ENCODE measurements around the gene ASRGL1.
"Not testable (repeated sequence)": the region's sequence is repeated elsewhere in the genome, so short reads cannot be mapped to it uniquely, and the experiment has no call there.

The ASRGL1 gene

DNA sequence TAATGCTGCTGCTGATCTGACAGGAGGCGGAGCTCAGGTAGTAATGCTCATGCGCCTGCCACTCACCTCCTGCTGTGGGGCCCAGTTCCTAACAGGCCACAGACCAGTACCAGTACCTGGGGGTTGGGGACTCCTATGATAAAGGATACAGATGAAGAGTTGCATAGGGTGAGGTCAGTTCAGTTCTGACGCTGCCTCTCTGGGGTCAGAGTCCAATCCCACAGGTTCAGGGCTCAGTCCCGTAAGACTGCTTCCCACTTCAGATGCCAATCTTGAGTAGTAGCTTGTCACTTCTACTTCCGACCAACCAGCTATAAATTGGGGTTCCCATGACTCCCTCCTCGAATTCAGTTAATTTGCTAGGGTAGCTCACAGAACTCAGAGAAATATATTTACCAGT is 8.6 kb downstream of the ASRGL1 start:
- in situ Hi-C loops (cut with MboI; ENCODE audit: low sequenced_read_pairs) = no loop called here

DNA sequence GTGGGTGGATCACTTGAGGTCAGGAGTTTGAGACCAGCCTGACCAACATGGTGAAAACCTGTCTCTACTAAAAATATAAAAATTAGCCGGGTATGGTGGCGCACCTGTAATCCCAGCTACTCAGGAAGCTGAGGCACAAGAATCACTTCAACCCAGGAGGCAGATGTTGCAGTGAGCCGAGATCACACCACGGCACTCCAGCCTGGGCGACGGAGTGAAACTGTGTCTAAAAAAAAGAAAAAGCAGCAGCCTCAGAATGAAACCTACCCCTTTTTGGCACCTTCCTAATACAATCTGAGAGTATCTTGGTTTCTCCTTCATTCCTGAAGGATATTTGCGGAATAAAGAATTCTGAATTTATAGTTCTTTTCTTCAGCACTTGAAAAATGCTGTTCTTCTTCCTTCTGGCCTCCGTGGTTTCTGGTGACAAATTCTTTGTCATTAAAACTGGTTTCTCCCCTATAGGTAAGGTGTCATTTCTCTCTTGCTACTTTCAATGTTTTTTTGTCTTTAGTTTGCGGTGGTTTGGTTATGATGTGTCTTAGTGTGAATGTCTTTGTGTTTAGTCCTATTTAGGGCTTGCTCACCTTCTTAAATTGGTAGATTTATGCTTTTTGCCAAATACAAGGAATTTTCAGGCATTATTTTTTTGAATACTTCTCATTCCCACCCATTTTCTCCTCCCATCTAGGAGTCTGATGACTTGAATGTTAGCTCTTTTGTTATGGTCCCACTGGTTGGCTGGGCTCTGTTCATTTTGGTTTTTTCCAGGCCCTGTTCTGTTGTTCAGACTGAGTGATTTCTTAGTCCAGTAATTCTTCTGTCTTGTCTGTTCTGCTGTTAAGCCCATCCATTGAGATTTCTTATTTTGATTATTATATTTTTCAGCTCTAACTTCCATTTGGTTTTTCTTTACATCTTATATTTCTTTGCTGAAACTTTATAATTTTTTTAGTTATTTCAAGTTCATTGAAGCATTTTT is 15.4 kb downstream of the ASRGL1 start:
- in situ Hi-C loops (cut with MboI; ENCODE audit: low sequenced_read_pairs) = no loop called here

DNA sequence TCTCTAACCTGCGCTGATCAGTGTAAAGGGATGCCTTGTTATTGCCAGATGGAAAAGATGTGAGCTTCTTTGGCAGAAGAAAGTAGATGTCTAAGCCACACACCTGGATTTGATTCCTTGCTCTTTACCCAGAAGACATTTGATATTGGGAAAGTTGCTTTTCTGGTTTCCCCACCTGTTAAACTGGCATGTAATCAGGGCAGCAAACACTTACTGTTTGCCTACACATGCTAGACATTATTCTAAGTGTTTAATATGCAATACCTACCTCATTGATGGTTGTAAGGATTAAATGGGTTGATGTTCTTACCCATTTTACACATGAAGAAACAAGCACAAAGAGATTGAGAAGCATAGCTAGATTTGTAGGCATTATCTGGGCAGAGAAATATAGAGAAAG is 16.6 kb downstream of the ASRGL1 start:
- in situ Hi-C loops (cut with MboI; ENCODE audit: low sequenced_read_pairs) = no loop called here

DNA sequence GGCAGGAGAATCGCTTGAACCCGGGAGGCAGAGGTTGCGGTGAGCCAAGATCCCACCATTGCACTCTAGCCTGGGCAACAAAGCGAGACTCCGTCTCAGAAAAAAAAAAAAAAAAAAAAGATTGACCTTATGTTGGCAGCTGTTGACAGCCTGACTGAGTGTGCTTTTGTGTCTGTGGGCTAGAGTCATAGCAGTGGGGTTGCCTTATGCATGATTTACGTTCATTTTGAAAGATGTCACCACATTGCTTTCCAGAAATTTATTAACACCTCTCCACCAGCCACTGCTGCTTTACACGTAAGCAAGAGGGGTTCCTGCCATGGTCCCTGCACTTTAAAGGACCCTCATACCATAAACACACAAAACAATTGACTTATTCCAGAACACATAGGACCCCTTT is 21.0 kb downstream of the ASRGL1 start:
- in situ Hi-C loops (cut with MboI; ENCODE audit: low sequenced_read_pairs) = no loop called here

DNA sequence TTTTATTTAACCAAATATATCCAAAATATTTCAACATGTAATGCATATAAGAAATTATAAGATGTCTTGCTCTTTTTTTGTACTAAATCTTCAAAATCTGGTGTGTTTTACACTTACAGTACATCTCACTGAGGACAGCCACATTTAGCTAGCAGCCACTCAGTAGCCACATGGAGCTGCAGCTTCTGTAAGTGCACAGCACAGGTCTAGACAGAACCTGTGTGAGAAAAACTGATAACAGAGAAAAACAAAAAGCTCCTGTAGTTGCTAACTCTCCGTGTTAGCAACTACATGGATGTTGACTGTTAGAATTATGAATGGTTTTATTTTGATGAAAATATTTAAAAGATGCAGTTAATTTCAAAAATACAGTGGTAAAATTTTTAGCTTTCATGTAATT is 22.2 kb downstream of the ASRGL1 start:
- in situ Hi-C loops (cut with MboI; ENCODE audit: low sequenced_read_pairs) = no loop called here

DNA sequence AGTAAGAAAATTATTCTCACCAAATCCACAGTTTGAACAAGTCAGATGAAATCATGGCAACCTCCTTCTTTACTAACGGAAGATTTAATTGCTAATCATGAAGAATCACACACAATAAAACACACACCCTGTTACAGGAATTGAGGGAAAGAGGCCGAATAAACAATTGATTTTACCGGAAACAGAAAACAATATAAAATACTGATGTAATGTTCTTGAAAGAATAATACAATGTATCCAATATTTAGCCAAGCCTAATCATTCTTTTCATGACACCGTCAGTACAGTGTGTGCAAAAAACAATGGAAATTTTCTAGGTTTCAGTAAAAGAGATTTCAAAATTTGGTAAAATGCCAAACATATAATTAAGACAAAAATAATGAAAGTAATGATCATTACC is 23.4 kb downstream of the ASRGL1 start:
- in situ Hi-C loops (cut with MboI; ENCODE audit: low sequenced_read_pairs) = no loop called here

DNA sequence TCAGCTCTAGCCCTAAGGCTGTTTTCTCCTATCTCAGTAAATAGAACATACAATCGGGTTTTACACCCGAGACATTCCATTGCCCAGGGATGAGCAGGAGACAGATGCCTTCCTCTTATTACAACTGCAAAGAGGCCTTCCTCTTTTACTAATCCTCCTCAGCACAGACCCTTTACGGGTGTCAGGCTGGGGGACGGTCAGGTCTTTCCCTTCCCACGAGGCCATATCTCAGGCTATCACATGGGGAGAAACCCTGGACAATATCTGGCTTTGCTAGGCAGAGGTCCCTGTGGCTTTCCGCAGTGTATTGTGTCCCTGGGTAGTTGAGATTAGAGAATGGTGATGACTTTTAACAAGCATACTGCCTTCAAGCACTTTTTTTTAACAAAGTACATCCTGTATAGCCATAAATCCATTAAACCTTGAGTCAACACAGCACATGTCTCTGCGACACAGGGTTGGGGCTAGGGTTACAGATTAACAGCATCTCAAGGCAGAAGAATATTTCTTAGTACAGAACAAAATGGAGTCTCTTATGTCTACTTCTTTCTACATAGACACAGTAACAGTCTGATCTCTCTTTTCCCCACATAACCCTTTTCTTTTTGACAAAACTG is 31.7 kb downstream of the ASRGL1 start:
- in situ Hi-C loops (cut with MboI; ENCODE audit: low sequenced_read_pairs) = not testable (repeated sequence)

DNA sequence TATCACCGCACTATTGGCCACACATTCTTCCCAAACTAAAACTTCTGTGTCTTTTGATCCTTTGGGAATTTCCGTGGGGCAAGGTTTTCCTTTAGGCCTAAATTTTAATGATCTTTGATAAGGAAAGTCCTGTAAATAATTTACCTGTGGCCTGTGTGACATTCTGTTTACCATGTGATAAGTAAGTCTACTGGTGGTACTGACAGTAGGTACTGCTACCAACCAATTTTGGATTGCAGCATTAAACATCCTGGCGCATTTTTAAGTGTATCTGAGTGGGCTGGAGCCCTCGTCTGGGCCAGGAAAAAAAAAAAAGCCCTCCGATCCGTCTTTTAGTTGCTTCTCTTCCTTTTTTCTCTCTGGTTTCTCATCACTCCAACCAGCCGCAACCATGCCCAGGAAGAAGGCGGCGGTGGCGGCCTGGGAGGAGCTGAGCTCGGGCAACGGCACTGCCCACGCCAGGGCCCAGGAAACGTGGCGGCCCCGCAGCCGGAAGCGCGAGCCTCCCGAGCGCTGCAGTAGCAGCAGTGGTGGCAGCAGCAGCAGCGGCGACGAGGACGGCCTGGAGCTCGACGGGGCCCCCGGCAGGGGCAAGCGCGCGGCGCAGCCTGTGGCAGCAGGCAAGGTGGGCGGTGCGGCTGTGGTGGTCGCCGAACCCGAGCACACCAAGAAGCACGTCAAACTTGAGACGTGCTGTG is 33.6 kb downstream of the ASRGL1 start:
- in situ Hi-C loops (cut with MboI; ENCODE audit: low sequenced_read_pairs) = loop anchor here (5.0 to 10.0 kb wide), 2 partner anchors 34 to 156 kb away; partner anchors contain the start of gene ASRGL1

DNA sequence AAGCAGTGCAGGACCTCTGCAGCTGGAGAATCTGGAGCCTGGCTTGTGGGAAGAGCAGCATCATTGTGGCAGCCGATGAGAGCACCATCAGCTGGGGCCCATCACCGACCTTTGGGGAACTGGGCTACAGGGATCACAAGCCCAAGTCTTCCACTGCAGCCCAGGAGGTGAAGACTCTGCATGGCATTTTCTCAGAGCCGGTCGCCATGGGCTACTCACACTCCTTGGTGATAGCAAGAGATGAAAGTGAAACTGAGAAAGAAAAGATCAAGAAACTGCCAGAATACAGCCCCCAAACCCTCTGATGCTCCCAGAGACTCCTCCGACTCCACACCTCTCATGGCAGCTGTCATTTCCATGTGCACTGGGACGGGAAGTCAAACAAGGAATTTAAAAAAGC is 35.6 kb downstream of the ASRGL1 start:
- in situ Hi-C loops (cut with MboI; ENCODE audit: low sequenced_read_pairs) = loop anchor here (5.0 to 10.0 kb wide), 2 partner anchors 36 to 158 kb away; partner anchors contain the start of gene ASRGL1

DNA sequence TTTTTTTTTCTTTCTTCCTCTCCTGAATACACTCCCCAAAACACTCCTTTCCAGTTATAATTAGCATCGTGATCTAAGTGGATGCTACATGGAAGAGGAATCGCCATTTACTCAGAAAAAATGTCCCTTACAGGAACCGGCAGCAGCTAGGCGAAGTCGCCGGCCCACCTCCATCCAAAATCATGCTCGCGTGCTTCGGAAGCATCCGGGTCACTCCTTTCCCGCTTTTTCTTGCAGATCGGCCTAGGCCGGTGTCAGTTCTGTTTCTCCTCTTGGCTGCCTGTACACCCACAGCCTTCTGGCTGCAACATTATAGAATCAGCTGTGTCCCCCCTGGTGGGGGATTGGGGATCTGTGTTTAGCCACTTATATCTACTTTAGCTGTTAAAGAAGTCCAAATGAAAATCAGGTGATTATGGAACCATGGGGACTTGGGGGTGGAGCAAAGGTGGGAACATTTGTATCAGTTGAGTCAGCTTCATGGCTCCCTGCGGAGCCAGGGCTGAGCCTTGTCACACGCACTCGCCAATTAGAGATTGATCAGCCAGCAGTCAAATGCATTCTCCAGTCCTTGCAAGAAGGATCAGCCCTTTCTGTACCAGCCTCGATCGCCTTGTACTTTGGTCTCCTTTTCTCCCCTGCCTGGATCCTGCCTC is 36.3 kb downstream of the ASRGL1 start:
- in situ Hi-C loops (cut with MboI; ENCODE audit: low sequenced_read_pairs) = loop anchor here (5.0 to 10.0 kb wide), 2 partner anchors 36 to 159 kb away; partner anchors contain the start of gene ASRGL1

DNA sequence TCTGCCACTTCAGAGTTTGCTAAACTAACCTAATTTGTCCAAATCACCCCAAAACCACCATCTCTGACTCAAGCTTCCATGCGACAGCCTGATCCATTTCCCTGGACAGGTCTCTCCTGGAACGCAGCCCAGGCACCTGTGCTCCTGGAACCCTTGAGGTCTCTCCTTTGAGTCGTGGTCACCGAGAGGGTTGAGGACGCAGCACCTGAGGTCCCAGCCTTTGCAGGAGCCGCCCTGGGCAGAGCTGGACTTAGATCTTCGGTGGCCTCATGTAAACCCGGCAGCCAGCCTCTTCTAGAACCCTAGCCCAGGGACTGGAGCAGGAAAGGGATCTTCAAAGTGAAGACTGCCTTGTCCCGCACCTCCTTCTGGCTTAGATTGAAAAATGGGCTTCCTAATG is 37.6 kb downstream of the ASRGL1 start:
- in situ Hi-C loops (cut with MboI; ENCODE audit: low sequenced_read_pairs) = loop anchor here (5.0 to 10.0 kb wide), 2 partner anchors 38 to 160 kb away; partner anchors contain the start of gene ASRGL1

DNA sequence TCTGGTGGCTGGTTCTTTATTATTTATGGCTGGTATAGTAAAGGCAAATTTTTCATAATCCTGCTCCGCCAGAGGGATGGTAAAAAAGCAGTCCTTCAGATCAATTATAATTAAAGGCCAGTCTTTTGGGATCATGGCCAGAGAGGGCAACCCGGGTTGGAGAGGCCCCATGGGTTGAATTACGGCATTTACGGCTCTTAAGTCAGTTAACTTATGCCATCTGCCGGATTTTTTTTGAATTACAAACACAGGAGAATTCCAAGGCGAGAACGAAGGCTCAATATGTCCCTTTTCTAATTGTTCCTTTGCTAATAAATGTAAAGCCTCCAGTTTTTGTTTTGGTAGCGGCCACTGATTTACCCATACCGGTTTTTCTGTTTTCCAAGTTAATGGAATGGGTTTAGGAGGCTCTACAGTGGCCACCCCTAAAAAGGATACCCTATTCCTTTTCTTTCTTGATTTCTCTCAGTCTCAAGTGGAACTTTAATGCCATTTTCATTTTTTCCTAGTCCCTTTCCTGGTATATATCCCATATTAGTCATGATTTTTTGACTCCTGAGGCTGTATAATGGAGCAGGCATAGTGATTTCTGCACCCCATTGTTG is 41.3 kb downstream of the ASRGL1 start:
- in situ Hi-C loops (cut with MboI; ENCODE audit: low sequenced_read_pairs) = loop anchor here (10.0 kb wide), 1 partner anchor 164 kb away; no protein-coding TSS in a partner anchor

DNA sequence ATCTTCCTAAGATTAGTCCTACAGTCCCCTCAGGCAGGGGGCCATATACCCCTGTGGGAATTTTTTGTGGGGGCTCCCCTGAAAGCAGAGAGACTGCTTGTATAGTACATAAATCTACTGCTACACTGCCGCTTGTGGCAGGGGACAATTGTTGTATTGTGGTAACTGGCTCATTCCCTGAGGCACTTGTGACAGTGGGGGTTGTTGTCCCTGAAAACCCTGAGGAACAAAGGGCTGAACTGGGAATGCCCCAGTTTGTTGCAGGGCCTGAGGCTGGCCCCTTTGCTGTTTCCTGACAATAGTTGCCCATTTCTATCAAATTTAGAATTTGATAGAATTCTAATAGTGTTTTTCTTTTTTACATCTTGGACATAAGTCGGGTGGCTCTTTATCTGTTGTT is 42.3 kb downstream of the ASRGL1 start:
- in situ Hi-C loops (cut with MboI; ENCODE audit: low sequenced_read_pairs) = loop anchor here (10.0 kb wide), 1 partner anchor 165 kb away; no protein-coding TSS in a partner anchor

DNA sequence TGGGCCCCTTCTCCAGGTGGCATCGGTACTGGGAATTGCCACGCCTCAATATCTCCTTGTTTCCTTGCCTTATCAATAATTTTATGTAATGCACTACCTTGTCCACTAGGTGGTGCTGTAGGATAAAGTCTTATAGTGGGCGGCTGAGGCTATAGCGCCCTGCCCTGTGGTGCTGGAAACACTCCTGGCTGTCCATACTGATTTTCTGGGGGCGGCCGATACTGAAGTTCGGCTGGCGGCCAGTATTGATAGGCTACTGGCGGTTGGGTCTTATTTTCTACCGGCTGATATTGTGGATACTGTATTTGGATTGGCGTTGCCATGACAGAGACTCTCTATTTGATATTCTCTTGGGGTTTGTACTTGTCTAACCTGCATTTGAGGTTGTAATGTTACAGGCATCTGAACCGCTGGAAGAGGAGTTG is 43.6 kb downstream of the ASRGL1 start:
- in situ Hi-C loops (cut with MboI; ENCODE audit: low sequenced_read_pairs) = not testable (repeated sequence)

DNA sequence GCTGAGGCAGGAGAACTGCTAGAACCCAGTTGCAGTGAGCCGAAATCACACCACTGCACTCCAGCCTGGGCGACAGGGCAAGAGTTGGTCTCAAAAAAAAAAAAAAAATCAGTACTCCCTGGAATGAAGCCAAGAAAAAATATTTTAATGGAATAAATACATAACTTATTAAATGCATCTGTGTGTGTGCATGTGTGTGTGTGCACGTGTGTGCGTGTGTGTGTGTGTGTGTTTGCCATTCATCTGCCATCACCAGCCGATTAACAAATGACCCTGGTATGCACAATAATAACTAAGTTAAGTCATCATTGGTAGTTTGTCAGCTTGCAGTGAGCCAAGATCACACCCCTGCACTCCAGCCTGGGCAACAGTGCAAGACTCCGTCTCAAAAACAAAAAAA is 46.6 kb downstream of the ASRGL1 start:
- in situ Hi-C loops (cut with MboI; ENCODE audit: low sequenced_read_pairs) = no loop called here

DNA sequence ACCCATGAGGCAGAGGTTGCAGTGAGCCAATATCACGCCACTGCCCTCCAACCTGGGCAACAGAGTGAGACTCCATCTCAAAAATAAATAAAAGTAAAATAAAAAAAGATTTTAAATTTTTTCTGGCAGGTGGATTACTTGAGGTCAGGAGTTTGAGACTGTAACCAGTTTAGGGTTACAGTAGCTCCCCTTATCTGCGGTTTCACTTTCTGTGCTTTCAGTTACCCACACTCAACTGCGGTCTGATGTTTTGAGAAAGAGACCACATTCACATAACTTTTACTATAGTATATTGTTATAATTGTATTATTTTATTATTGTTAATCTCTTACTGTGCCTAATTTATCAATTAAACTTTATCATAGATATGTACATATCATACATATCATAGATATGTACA is 48.8 kb downstream of the ASRGL1 start:
- in situ Hi-C loops (cut with MboI; ENCODE audit: low sequenced_read_pairs) = not testable (repeated sequence)

DNA sequence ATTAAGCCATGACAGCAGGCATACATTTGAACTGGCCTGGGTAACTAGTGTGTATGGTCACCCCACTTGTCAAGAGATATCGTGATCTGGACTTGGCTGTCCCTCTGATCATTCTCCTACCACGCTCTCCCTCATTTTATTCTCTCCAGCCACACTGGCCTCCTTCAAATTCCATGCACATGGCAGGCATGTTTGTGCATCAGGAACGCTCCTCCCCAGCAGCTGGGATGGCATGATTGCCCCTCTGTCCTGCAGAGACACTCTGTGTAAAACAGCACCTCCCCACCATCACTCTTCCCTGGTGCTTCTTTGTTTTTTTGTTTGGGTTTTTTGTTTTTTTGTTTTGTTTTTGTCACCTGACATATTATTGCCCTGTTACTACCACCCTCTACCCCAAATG is 50.1 kb downstream of the ASRGL1 start:
- in situ Hi-C loops (cut with MboI; ENCODE audit: low sequenced_read_pairs) = no loop called here

DNA sequence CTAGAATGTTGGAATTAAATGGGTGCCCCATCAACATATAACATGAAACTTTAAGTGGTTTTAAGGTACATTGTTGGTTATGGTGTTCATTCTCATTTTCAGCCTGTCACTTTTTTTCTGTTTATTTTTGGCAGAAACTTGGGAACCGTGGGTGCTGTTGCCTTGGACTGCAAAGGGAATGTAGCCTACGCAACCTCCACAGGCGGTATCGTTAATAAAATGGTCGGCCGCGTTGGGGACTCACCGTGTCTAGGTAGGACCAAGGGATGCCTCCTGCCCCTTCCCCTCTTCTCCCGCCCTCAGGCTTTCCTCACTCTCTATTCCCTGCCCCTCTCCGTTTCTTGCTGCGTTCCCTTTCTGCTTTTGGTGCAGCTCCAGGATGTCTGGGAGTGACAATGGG is 51.8 kb downstream of the ASRGL1 start:
- in situ Hi-C loops (cut with MboI; ENCODE audit: low sequenced_read_pairs) = no loop called here

DNA sequence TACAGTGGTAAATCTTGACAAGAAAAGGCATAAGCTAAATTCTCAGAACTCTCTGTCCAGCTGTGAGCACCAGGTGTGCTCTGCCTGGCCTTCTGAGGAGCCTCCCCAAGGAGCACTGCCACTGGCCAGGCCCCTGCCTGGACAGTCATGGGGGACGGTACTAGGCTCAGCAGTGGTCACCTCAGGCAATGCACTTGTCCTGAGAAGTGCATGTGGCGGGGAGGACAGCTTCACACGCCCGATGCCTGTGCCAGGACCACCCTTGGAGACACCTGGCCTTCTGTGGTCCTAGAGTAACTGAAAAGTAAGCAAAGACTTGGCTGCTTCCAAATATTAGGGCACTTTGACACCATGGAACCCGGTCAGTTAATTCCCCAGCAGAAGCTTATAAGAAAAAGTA is 53.0 kb downstream of the ASRGL1 start:
- in situ Hi-C loops (cut with MboI; ENCODE audit: low sequenced_read_pairs) = loop anchor here (10.0 kb wide), 2 partner anchors 165 to 305 kb away; no protein-coding TSS in a partner anchor

DNA sequence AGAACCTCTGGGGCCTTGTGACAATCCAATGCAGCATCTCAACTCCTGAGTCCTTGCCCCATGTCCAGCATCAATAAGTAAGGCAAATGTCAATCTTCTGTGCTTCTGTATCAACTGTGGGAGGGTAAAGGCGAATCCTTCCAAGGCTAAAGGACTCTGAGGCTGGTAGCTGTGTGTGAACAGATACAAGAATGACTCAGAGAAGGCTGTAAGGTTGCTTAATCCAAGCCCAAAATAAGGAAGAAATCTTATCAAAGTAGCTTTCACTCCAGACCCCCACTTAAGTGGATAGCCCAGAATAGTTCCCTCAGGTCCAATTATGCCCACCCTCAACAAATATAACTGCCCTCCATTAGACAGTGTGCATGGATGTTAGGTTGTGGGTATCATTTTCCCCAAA is 53.5 kb downstream of the ASRGL1 start:
- in situ Hi-C loops (cut with MboI; ENCODE audit: low sequenced_read_pairs) = loop anchor here (10.0 kb wide), 2 partner anchors 164 to 304 kb away; no protein-coding TSS in a partner anchor

All from HL-60/S4 (cell line).